Measurements from ENCODE around the gene ZNF24.

Gene ZNF24

GRCh38 chr18:35343936-35344735, at the start of gene ZNF24:
Gene ZNF24, minus strand, starts transcription at chr18:35344420. Its CDS starts 3,770 bp downstream, at chr18:35340650.
- peak; percentile 83 for DNase-seq (ENCODE audit: low read depth)

GRCh38 chr18:35393716-35394115, 49.5 kb upstream of the ZNF24 start:
- no peak for DNase-seq (ENCODE audit: low read depth)

- no peak for DNase-seq (ENCODE audit: low read depth)
Measured at GRCh38 chr18:35392375-35392774, 48.2 kb upstream of the ZNF24 start.

- no peak for DNase-seq (ENCODE audit: low read depth)
Measured at GRCh38 chr18:35390951-35391700, 46.9 kb upstream of the ZNF24 start.

GRCh38 chr18:35389095-35389618, 44.9 kb upstream of the ZNF24 start:
- no peak for DNase-seq (ENCODE audit: low read depth)

GRCh38 chr18:35387152-35387571, 42.9 kb upstream of the ZNF24 start:
- no peak for DNase-seq (ENCODE audit: low read depth)

- DNase-seq (ENCODE audit: low read depth), result no peak
Measured at GRCh38 chr18:35386600-35387100, 42.4 kb upstream of the ZNF24 start.

- DNase-seq (ENCODE audit: low read depth), result no peak
Measured at GRCh38 chr18:35383136-35383535, 38.9 kb upstream of the ZNF24 start.

GRCh38 chr18:35379421-35379820, 35.2 kb upstream of the ZNF24 start:
- no peak for DNase-seq (ENCODE audit: low read depth)

- no peak for DNase-seq (ENCODE audit: low read depth)
Measured at GRCh38 chr18:35378574-35378896, 34.3 kb upstream of the ZNF24 start.

- DNase-seq (ENCODE audit: low read depth), result no peak
Measured at GRCh38 chr18:35377875-35378573, 33.8 kb upstream of the ZNF24 start.

GRCh38 chr18:35376742-35377695, 32.8 kb upstream of the ZNF24 start, which contains the start of gene ZNF396:
Gene ZNF396, minus strand, starts transcription at chr18:35377337. Its CDS starts 3,045 bp downstream, at chr18:35374292.
- DNase-seq (ENCODE audit: low read depth), result peak; percentile 43

- peak; percentile 3 for DNase-seq (ENCODE audit: low read depth)
Measured at GRCh38 chr18:35376393-35376741, 32.1 kb upstream of the ZNF24 start.

GRCh38 chr18:35374708-35375107, 30.5 kb upstream of the ZNF24 start:
- no peak for DNase-seq (ENCODE audit: low read depth)

GRCh38 chr18:35371412-35372195, 27.4 kb upstream of the ZNF24 start:
- no peak for DNase-seq (ENCODE audit: low read depth)

GRCh38 chr18:35369126-35369525, 24.9 kb upstream of the ZNF24 start:
- no peak for DNase-seq (ENCODE audit: low read depth)

GRCh38 chr18:35368595-35368994, 24.4 kb upstream of the ZNF24 start:
- DNase-seq (ENCODE audit: low read depth), result no peak

GRCh38 chr18:35362531-35362930, 18.3 kb upstream of the ZNF24 start:
- no peak for DNase-seq (ENCODE audit: low read depth)

GRCh38 chr18:35361570-35362321, 17.5 kb upstream of the ZNF24 start:
- no peak for DNase-seq (ENCODE audit: low read depth)

All from activated T-helper 1 cell treated with Interleukin-2 at 50 U/mL for 16 hours (primary cell).